Mesendoderm (in vitro differentiated cells): ENCODE results near the gene PCDHGC4.

Experiments
- DNase-seq: peaks from one replicate; pipeline ENCODE4 v3.0.0; 2013
- H2AK5ac ChIP-seq: 2 replicates; pipeline ENCODE4 v1.6.1; 2013; ENCODE audit warnings: low read length, inconsistent platforms
- H2BK120ac ChIP-seq: 2 replicates; pipeline ENCODE4 v1.6.1; 2013; ENCODE audit warnings: low read depth, mild to moderate bottlenecking, low read length, moderate library complexity, mixed read lengths
- H2BK15ac ChIP-seq: replicated peaks from 2 replicates; pipeline ENCODE4 v1.6.1; 2013; ENCODE audit warnings: low read depth, mild to moderate bottlenecking, moderate library complexity
- H2BK5ac ChIP-seq: 2 replicates; pipeline ENCODE4 v1.6.1; 2013; ENCODE audit warnings: low read length, inconsistent platforms
- H3K18ac ChIP-seq: 2 replicates; pipeline ENCODE4 v1.6.1; 2013; ENCODE audit warnings: mild to moderate bottlenecking, low read length, mixed read lengths
- H3K23ac ChIP-seq: one replicate; pipeline ENCODE4 v1.6.1; 2013; ENCODE audit warnings: low read length
- H3K27ac ChIP-seq: 2 replicates; pipeline ENCODE4 v1.5.1; 2013; ENCODE audit warnings: low read depth, mild to moderate bottlenecking, inconsistent platforms, low read length, moderate library complexity
- H3K27me3 ChIP-seq: 2 replicates; pipeline ENCODE4 v1.6.1; 2013; ENCODE audit warnings: low read length, control low read depth, mild to moderate bottlenecking, inconsistent platforms; ENCODE audit not compliant: insufficient read depth, poor library complexity
- H3K36me3 ChIP-seq: 2 replicates; pipeline ENCODE4 v1.6.1; 2013; ENCODE audit warnings: low read length, inconsistent platforms; ENCODE audit not compliant: control insufficient read depth, insufficient read depth
- H3K4ac ChIP-seq: one replicate; pipeline ENCODE4 v1.6.1; 2013; ENCODE audit warnings: low read depth, mild to moderate bottlenecking, low read length, moderate library complexity
- H3K4me1 ChIP-seq: 2 replicates; pipeline ENCODE4 v1.6.1; 2013; ENCODE audit warnings: low read depth, low read length, inconsistent platforms; ENCODE audit not compliant: control insufficient read depth
- H3K4me2 ChIP-seq: 2 replicates; pipeline ENCODE4 v1.6.1; 2013; ENCODE audit warnings: low read length
- H3K4me3 ChIP-seq: 2 replicates; pipeline ENCODE4 v1.5.1; 2013; ENCODE audit warnings: mild to moderate bottlenecking, low read length
- H3K56ac ChIP-seq: one replicate; pipeline ENCODE4 v1.6.1; 2013; ENCODE audit warnings: low read length
- H3K79me1 ChIP-seq: 2 replicates; pipeline ENCODE4 v1.6.1; 2013; ENCODE audit warnings: low read length, inconsistent platforms
- H3K79me2 ChIP-seq: 2 replicates; pipeline ENCODE4 v1.6.1; 2013; ENCODE audit warnings: mild to moderate bottlenecking, low read length; ENCODE audit not compliant: control insufficient read depth, insufficient read depth
- H3K9ac ChIP-seq: 2 replicates; pipeline ENCODE4 v1.6.1; 2013; ENCODE audit warnings: low read length, inconsistent platforms
- H4K5ac ChIP-seq: one replicate; pipeline ENCODE4 v1.6.1; 2013; ENCODE audit warnings: low read length
- H4K8ac ChIP-seq: one replicate; pipeline ENCODE4 v1.6.1; 2013; ENCODE audit warnings: low read depth, mild to moderate bottlenecking, control low read depth, low read length, moderate library complexity
- WGBS: extraction: QIAGEN DNeasy Blood & Tissue Kit; methylation state at CpG from one replicate; pipeline ENCODE4 v1.1.7; 2013; ENCODE audit warnings: low lambda C conversion rate, missing lambda C conversion rate; ENCODE audit not compliant: insufficient coverage; ENCODE audit errors: extremely low coverage; 5-methylcytosine and 5-hydroxymethylcytosine counted together

The PCDHGC4 gene

DNA sequence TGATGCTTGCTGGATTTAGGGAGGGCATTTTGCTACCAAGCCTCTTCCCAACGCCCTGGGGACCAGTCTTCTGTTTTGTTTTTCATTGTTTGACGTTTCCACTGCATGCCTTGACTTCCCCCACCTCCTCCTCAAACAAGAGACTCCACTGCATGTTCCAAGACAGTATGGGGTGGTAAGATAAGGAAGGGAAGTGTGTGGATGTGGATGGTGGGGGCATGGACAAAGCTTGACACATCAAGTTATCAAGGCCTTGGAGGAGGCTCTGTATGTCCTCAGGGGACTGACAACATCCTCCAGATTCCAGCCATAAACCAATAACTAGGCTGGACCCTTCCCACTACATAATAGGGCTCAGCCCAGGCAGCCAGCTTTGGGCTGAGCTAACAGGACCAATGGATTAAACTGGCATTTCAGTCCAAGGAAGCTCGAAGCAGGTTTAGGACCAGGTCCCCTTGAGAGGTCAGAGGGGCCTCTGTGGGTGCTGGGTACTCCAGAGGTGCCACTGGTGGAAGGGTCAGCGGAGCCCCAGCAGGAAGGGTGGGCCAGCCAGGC is 27.0 kb downstream of the PCDHGC4 start:
- Histone ChIP-seq H3K4ac (no peak overlapping the region), H3K4me2 (no peak overlapping the region), H4K5ac (no peak overlapping the region), H2BK15ac (no peak overlapping the region), H3K4me3 (no peak overlapping the region), H3K27ac (no peak overlapping the region), H2BK5ac (no peak overlapping the region), H2AK5ac (no peak overlapping the region), H3K27me3 (no peaks in the 10 kb centered on the region), H3K79me1 (no peaks in the 10 kb centered on the region), H3K4me1 (peaks cover 15% of the 10 kb centered on the region), H2BK120ac (no peak overlapping the region), H3K36me3 (peaks cover 2% of the 10 kb centered on the region), H3K23ac (no peak overlapping the region), H3K56ac (no peak overlapping the region), H4K8ac (no peak overlapping the region), H3K18ac (no peak overlapping the region), H3K9ac (no peak overlapping the region), H3K79me2 (no peaks in the 10 kb centered on the region)
- DNase-seq: no peak
- no CpG with 5 or more reads among the region's 4 CpGs for WGBS

DNA sequence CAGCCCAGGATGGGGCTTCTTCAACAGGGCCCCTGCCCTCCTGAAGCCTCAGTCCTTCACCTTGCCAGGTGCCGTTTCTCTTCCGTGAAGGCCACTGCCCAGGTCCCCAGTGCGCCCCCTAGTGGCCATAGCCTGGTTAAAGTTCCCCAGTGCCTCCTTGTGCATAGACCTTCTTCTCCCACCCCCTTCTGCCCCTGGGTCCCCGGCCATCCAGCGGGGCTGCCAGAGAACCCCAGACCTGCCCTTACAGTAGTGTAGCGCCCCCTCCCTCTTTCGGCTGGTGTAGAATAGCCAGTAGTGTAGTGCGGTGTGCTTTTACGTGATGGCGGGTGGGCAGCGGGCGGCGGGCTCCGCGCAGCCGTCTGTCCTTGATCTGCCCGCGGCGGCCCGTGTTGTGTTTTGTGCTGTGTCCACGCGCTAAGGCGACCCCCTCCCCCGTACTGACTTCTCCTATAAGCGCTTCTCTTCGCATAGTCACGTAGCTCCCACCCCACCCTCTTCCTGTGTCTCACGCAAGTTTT is 27.6 kb downstream of the PCDHGC4 start:
- Histone ChIP-seq H3K4me1 (peaks cover 15% of the 10 kb centered on the region), H4K5ac (no peak overlapping the region), H3K9ac (peak overlapping the region; percentile 94), H3K27me3 (no peaks in the 10 kb centered on the region), H2BK5ac (no peak overlapping the region), H3K79me1 (no peaks in the 10 kb centered on the region), H3K56ac (peak overlapping the region; percentile 99), H3K27ac (no peak overlapping the region), H3K4ac (no peak overlapping the region), H2AK5ac (no peak overlapping the region), H3K23ac (no peak overlapping the region), H3K4me3 (peak overlapping the region; percentile 33), H4K8ac (no peak overlapping the region), H3K36me3 (peaks cover 2% of the 10 kb centered on the region), H3K79me2 (no peaks in the 10 kb centered on the region), H3K4me2 (peak overlapping the region; percentile 100), H2BK15ac (no peak overlapping the region), H2BK120ac (no peak overlapping the region), H3K18ac (peak overlapping the region; percentile 9)
- WGBS: no CpG with 5 or more reads among the region's 28 CpGs
- DNase-seq: peak; percentile 97

DNA sequence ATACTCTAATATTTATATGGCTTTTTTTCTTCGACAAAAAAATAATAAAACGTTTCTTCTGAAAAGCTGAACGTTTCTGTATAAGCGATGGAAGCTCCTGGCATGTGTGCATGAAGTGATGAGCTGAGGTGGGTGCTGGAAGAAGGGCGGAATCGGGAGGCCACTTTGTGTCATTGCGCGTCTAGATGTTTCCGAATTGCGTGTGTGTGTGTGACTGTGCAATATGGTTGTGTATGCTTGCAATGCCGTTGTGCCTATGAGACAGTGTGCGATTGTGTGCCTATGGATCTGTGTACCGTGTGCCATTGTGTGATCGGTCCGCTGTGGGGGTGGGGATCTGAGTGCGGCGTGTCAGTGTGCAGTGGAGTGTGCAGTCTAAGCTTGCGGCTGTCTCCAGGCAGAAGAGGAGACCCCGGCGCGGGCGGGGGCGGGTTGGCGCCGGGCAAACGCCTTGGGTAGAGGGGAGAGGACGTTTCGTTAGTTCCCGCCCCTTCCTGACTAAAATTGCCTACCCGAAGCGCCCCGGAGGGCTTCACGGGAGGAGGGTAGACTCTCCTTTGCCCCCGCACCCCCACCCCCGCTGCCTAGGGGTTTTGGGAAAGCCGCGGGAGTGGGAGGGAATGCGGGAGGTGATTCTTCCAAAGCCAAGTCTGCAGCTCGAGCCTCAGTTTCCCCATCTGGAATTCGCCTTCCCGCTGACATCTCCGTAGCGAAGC is 28.2 kb downstream of the PCDHGC4 start:
- peak; percentile 61 for DNase-seq
- H3K23ac ChIP-seq: peak overlapping the region; percentile 48
- H4K8ac ChIP-seq: peak overlapping the region; percentile 7
- H3K9ac ChIP-seq: peak overlapping the region; percentile 94
- WGBS: no CpG with 5 or more reads among the region's 43 CpGs
- H3K36me3 ChIP-seq: peaks cover 2% of the 10 kb centered on the region
- H3K27ac ChIP-seq: peak overlapping the region; percentile 97
- H3K18ac ChIP-seq: peak overlapping the region; percentile 69
- no peak overlapping the region for H4K5ac ChIP-seq
- no peak overlapping the region for H2BK120ac ChIP-seq
- H2BK15ac ChIP-seq: no peak overlapping the region
- H3K79me2 ChIP-seq: no peaks in the 10 kb centered on the region
- H3K4ac ChIP-seq: peak overlapping the region; percentile 81
- peak overlapping the region; percentile 40 for H3K4me3 ChIP-seq
- H3K4me2 ChIP-seq: peak overlapping the region; percentile 100
- no peaks in the 10 kb centered on the region for H3K79me1 ChIP-seq
- H2BK5ac ChIP-seq: peak overlapping the region; percentile 83
- H3K56ac ChIP-seq: peak overlapping the region; percentile 99
- H3K4me1 ChIP-seq: peaks cover 13% of the 10 kb centered on the region
- no peak overlapping the region for H2AK5ac ChIP-seq
- no peaks in the 10 kb centered on the region for H3K27me3 ChIP-seq

DNA sequence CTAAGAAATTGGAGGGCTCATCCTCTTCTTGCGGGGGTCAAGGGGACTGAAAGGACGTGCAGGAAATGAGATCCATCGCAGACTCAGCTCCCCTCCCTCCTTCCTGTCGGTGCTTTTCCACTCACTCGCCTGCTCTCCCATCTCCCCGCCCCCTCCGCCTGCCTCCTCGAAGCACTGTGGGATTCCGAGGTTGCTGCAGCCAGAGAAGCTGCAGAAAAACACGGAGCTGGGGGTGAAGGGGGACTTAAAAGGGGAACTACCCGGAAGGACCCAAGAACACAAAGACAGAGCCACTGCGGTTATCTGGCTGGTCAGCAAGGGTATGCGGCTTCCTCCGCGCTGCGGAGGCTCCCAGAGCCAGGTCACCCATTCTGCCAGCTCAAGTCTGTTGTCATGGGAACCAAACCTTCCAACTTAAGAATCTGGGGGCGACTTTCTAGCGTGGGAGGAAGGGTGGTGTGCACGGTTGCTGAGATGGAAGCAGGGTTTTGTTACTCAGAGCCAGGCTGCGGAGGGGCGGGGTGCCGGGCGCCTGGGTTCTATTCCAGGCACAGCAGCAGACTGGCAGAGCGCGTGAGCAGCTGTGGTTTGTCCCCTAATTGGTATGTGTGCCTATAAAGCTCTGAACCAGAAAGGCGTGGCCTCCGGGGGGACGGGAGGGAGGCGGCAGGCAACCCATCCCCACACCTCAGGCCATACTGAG is 28.9 kb downstream of the PCDHGC4 start:
- H3K4me3 ChIP-seq: peak overlapping the region; percentile 40
- peak overlapping the region; percentile 100 for H3K4me2 ChIP-seq
- peak; percentile 93 for DNase-seq
- no peaks in the 10 kb centered on the region for H3K79me1 ChIP-seq
- H2BK5ac ChIP-seq: peak overlapping the region; percentile 65
- no peaks in the 10 kb centered on the region for H3K79me2 ChIP-seq
- H3K27ac ChIP-seq: peak overlapping the region; percentile 97
- H3K9ac ChIP-seq: peak overlapping the region; percentile 94
- H2BK120ac ChIP-seq: peak overlapping the region; percentile 31
- no CpG with 5 or more reads among the region's 29 CpGs for WGBS
- H4K8ac ChIP-seq: no peak overlapping the region
- no peak overlapping the region for H4K5ac ChIP-seq
- H3K18ac ChIP-seq: peak overlapping the region; percentile 69
- peak overlapping the region; percentile 40 for H2AK5ac ChIP-seq
- H2BK15ac ChIP-seq: no peak overlapping the region
- H3K36me3 ChIP-seq: peaks cover 2% of the 10 kb centered on the region
- no peaks in the 10 kb centered on the region for H3K27me3 ChIP-seq
- H3K23ac ChIP-seq: no peak overlapping the region
- peak overlapping the region; percentile 81 for H3K4ac ChIP-seq
- peak overlapping the region; percentile 99 for H3K56ac ChIP-seq
- H3K4me1 ChIP-seq: peaks cover 9% of the 10 kb centered on the region

DNA sequence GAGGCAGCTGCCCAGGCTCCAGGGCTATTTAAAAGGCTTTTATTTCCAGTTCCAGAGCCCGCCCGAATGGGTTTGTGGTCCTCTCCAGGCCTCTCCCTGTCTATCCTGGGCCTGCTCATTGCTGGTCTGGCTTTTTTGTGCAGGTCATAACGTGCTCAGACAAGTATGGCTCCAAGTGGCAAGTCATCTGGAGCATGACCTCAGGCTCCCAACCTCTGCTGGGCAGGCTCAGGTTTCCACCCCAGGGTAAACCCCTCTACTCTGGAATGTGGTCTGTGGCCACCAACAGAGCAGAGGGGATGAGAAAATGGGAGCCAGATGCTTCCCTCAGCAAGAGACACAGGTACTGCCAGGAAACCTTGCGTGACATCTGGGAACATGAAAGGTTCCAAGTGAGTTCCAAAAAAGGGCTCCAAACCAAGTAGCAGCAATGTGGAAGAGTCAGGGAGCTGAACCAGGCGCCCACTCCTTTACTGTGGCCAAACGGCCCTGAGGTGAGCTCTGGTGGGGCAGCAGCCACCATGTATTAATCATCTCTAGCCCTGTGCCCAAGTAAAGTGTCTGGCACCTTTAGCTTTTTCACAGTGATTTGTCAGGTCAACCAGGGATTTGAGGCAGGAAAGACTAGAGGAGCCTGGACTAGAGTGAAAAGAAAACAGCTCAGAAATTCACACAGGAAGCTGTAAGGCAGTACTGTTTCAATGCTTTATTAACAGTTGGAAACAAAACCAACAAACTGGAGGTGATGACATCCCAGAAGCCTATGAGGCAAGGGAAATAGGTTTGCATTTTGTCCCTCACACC is 29.7 kb downstream of the PCDHGC4 start:
- Histone ChIP-seq H3K27me3 (no peaks in the 10 kb centered on the region), H3K79me2 (no peaks in the 10 kb centered on the region), H3K4me3 (no peak overlapping the region), H2BK15ac (no peak overlapping the region), H2AK5ac (no peak overlapping the region), H3K27ac (peak overlapping the region; percentile 97), H3K23ac (no peak overlapping the region), H3K4me2 (no peak overlapping the region), H2BK5ac (no peak overlapping the region), H3K4me1 (peaks cover 5% of the 10 kb centered on the region), H3K4ac (peak overlapping the region; percentile 77), H4K8ac (no peak overlapping the region), H3K79me1 (no peaks in the 10 kb centered on the region), H4K5ac (no peak overlapping the region), H3K36me3 (peaks cover 2% of the 10 kb centered on the region), H3K18ac (peak overlapping the region; percentile 60), H3K56ac (peak overlapping the region; percentile 99), H3K9ac (peak overlapping the region; percentile 94), H2BK120ac (no peak overlapping the region)
- DNase-seq: peak; percentile 96
- no CpG with 5 or more reads among the region's 6 CpGs for WGBS
